ENCODE measurements around the gene ANTXR1. TPM values are rescaled to one million over a fixed set of nuclear protein-coding genes. Genes with fewer than 3 reads are reported as not detected.

Gene ANTXR1
- total and polyA plus RNA-seq, 7 experiments from 2014 or later: 0.18 TPM; not detected in 6

DNA sequence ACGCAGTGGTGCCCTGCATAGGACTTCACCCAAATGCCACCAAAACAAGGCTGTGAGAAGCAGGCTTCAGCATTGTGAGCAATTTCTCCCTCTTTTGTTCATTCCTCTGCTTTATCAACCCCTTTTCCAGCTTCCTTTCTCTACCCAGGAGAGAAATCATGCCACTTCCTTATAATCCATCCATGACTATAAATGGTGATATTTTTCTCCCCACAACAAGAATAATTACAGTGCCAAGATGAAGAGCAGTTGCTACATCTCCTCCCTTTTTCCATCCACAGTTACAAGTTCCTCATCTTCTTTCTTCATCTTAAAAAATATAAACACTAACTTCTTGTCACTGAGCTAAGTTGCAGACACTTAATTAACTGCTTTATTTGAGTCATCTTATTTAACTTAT lies 167.2 kb downstream of the ANTXR1 start:
- POLR2A ChIA-PET: no interaction called here
- H3K36me3 ChIP-seq (ENCODE audit: control insufficient read depth in 2 of 3, insufficient read depth in 3 of 3, low read length in 3 of 3): no peaks in the 10 kb centered on the region
- H3K9me3 Mint-ChIP-seq: peaks cover 0 to 2% (median 0%) of the 10 kb centered on the region in 11 donors
- H3K27ac ChIP-seq (ENCODE audit: low read depth, low read length): no peak overlapping the region
- peaks cover 11 to 24% (median 16%) of the 10 kb centered on the region in 5 donors for H3K27me3 Mint-ChIP-seq
- no peaks in the 10 kb centered on the region for H3K9me3 ChIP-seq (ENCODE audit: control insufficient read depth in 2 of 3, low read length in 3 of 3)
- H3K36me3 Mint-ChIP-seq: no peaks in the 10 kb centered on the region
- no peak overlapping the region for H3K4me3 Mint-ChIP-seq
- no peak overlapping the region for H3K27ac Mint-ChIP-seq
- peaks cover 3 to 7% (median 5%) of the 10 kb centered on the region in 7 donors for H3K4me1 Mint-ChIP-seq
- intact Hi-C loops (cut with micrococcal nuclease): no loop called here
- H3K4me1 ChIP-seq (ENCODE audit: control insufficient read depth in 2 of 2, insufficient read depth in 2 of 2, low read length in 2 of 2): no peaks in the 10 kb centered on the region
- CTCF ChIA-PET: no interaction called here
- no peak for ATAC-seq
- no peak for DNase-seq
- H3K4me3 ChIP-seq (ENCODE audit: low read length): no peak overlapping the region
- no peaks in the 10 kb centered on the region for H3K27me3 ChIP-seq (ENCODE audit: control insufficient read depth in 2 of 2, insufficient read depth in 2 of 2, low read length in 2 of 2)

DNA sequence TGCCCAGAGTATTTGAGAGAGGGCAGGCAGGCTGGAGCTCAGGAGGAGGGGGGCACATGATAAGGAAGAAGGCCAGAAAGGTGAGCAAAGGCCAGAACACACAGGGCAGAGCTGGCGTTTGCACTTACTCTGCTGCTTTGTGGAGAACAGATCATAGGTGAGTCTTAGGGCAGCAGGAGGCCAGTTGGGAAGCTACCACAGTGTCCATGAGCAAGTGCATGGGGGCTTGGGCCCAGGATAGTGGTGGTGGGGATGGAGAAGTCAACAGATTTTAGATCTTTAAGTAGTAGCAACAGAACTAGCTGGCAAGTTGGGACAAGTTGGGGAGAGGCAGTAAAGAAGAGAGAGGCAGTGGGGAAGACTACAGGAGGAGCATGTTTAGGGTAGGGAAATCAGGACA lies 168.0 kb downstream of the ANTXR1 start:
- Histone ChIP-seq H3K27me3 (ENCODE audit: control insufficient read depth in 2 of 2, insufficient read depth in 2 of 2, low read length in 2 of 2) (no peaks in the 10 kb centered on the region), H3K36me3 (ENCODE audit: control insufficient read depth in 2 of 3, insufficient read depth in 3 of 3, low read length in 3 of 3) (no peaks in the 10 kb centered on the region), H3K4me1 (ENCODE audit: control insufficient read depth in 2 of 2, insufficient read depth in 2 of 2, low read length in 2 of 2) (no peaks in the 10 kb centered on the region), H3K4me3 (ENCODE audit: low read length) (no peak overlapping the region), H3K9me3 (ENCODE audit: control insufficient read depth in 2 of 3, low read length in 3 of 3) (no peaks in the 10 kb centered on the region), H3K27ac (ENCODE audit: low read depth, low read length) (no peak overlapping the region)
- Mint-ChIP-seq H3K4me1 (peaks cover 3 to 7% (median 5%) of the 10 kb centered on the region in 7 donors), H3K27ac (no peak overlapping the region), H3K27me3 (peaks cover 11 to 22% (median 15%) of the 10 kb centered on the region in 5 donors), H3K36me3 (no peaks in the 10 kb centered on the region), H3K4me3 (no peak overlapping the region), H3K9me3 (peaks cover 0 to 2% (median 0%) of the 10 kb centered on the region in 11 donors)
- intact Hi-C loops (cut with micrococcal nuclease): no loop called here
- CTCF ChIA-PET: no interaction called here
- ATAC-seq (no peak), DNase-seq (no peak)
- POLR2A ChIA-PET: no interaction called here

DNA sequence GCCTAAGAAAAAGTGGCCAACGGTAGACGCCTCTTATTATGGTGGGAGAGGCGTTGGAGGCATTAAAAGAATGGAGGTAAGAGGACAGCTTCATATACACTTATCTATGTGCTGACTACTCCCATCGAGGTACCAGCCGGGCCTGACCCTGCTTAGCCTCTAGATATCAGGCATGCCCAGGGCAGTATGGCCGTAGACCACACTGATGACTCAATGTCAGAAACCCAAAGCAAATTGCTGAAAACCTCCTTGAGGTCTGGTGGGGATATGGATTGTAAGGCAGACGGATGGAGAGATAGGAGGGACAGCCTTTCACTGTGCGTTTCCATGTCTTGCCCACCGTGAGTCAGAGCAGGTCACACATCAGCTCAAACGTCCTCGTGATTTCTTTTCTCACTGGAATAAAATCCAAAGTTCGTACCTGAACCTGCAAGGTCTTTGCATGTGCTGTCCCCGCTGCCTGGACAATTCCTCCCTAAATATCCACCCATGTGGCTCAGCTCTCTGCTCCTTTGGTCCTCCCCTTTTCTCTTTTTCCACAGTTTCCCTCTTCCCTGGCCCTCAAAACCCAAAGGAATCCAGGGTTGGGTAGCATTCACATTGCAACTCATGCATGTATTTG lies 168.9 kb downstream of the ANTXR1 start:
- H3K27me3 Mint-ChIP-seq: peaks cover 9 to 19% (median 16%) of the 10 kb centered on the region in 5 donors
- H3K4me3 Mint-ChIP-seq: no peak overlapping the region
- H3K9me3 ChIP-seq (ENCODE audit: control insufficient read depth in 2 of 3, low read length in 3 of 3): no peaks in the 10 kb centered on the region
- ChIA-PET POLR2A (no interaction called here), CTCF (no interaction called here)
- H3K36me3 ChIP-seq (ENCODE audit: control insufficient read depth in 2 of 3, insufficient read depth in 3 of 3, low read length in 3 of 3): no peaks in the 10 kb centered on the region
- no peaks in the 10 kb centered on the region for H3K27me3 ChIP-seq (ENCODE audit: control insufficient read depth in 2 of 2, insufficient read depth in 2 of 2, low read length in 2 of 2)
- peaks cover 3 to 7% (median 5%) of the 10 kb centered on the region in 7 donors for H3K4me1 Mint-ChIP-seq
- no peaks in the 10 kb centered on the region for H3K36me3 Mint-ChIP-seq
- ATAC-seq: no peak
- H3K27ac Mint-ChIP-seq: no peak overlapping the region
- H3K4me1 ChIP-seq (ENCODE audit: control insufficient read depth in 2 of 2, insufficient read depth in 2 of 2, low read length in 2 of 2): no peaks in the 10 kb centered on the region
- H3K9me3 Mint-ChIP-seq: peaks cover 0 to 2% (median 0%) of the 10 kb centered on the region in 11 donors
- H3K27ac ChIP-seq (ENCODE audit: low read depth, low read length): no peak overlapping the region
- H3K4me3 ChIP-seq (ENCODE audit: low read length): no peak overlapping the region
- intact Hi-C loops (cut with micrococcal nuclease): no loop called here
- DNase-seq: no peak

- CTCF ChIA-PET: no interaction called here
Measured at GRCh38 chr2:69183659-69184058, 170.7 kb downstream of the ANTXR1 start.

GRCh38 chr2:69184224-69184623 lies 171.2 kb downstream of the ANTXR1 start:
- Mint-ChIP-seq H3K27ac (no peak overlapping the region), H3K4me3 (no peak overlapping the region), H3K9me3 (no peaks in the 10 kb centered on the region), H3K4me1 (no peaks in the 10 kb centered on the region), H3K27me3 (peaks cover 0 to 25% (median 7%) of the 10 kb centered on the region in 5 donors), H3K36me3 (no peaks in the 10 kb centered on the region)
- no peak overlapping the region for H3K27ac ChIP-seq (ENCODE audit: low read depth, low read length)
- ChIA-PET CTCF (no interaction called here), POLR2A (no interaction called here)
- no peaks in the 10 kb centered on the region for H3K4me1 ChIP-seq (ENCODE audit: control insufficient read depth in 2 of 2, insufficient read depth in 2 of 2, low read length in 2 of 2)
- H3K4me3 ChIP-seq (ENCODE audit: low read length): no peak overlapping the region
- no peak for ATAC-seq
- no peaks in the 10 kb centered on the region for H3K27me3 ChIP-seq (ENCODE audit: control insufficient read depth in 2 of 2, insufficient read depth in 2 of 2, low read length in 2 of 2)
- H3K36me3 ChIP-seq (ENCODE audit: control insufficient read depth in 2 of 3, insufficient read depth in 3 of 3, low read length in 3 of 3): no peaks in the 10 kb centered on the region
- H3K9me3 ChIP-seq (ENCODE audit: control insufficient read depth in 2 of 3, low read length in 3 of 3): no peaks in the 10 kb centered on the region
- no peak for DNase-seq
- intact Hi-C loops (cut with micrococcal nuclease): no loop called here

More at GRCh38 chr2:69183659-69184058, 170.7 kb downstream of the ANTXR1 start:
- intact Hi-C loops (cut with micrococcal nuclease): no loop called here
- Histone ChIP-seq H3K27me3 (ENCODE audit: control insufficient read depth in 2 of 2, insufficient read depth in 2 of 2, low read length in 2 of 2) (no peaks in the 10 kb centered on the region), H3K4me3 (ENCODE audit: low read length) (no peak overlapping the region), H3K4me1 (ENCODE audit: control insufficient read depth in 2 of 2, insufficient read depth in 2 of 2, low read length in 2 of 2) (no peaks in the 10 kb centered on the region), H3K27ac (ENCODE audit: low read depth, low read length) (no peak overlapping the region), H3K9me3 (ENCODE audit: control insufficient read depth in 2 of 3, low read length in 3 of 3) (no peaks in the 10 kb centered on the region), H3K36me3 (ENCODE audit: control insufficient read depth in 2 of 3, insufficient read depth in 3 of 3, low read length in 3 of 3) (no peaks in the 10 kb centered on the region)
- Mint-ChIP-seq H3K9me3 (no peaks in the 10 kb centered on the region), H3K4me1 (no peaks in the 10 kb centered on the region), H3K36me3 (no peaks in the 10 kb centered on the region), H3K27me3 (peaks cover 0 to 21% (median 7%) of the 10 kb centered on the region in 5 donors), H3K27ac (no peak overlapping the region), H3K4me3 (no peak overlapping the region)
- DNase-seq: no peak
- POLR2A ChIA-PET: no interaction called here
- no peak for ATAC-seq

GRCh38 chr2:69185807-69186206 lies 172.8 kb downstream of the ANTXR1 start:
- Mint-ChIP-seq H3K27ac (no peak overlapping the region), H3K9me3 (no peaks in the 10 kb centered on the region), H3K36me3 (no peaks in the 10 kb centered on the region), H3K4me3 (no peak overlapping the region), H3K27me3 (peaks cover 0 to 30% (median 11%) of the 10 kb centered on the region in 5 donors), H3K4me1 (no peaks in the 10 kb centered on the region)
- Histone ChIP-seq H3K36me3 (ENCODE audit: control insufficient read depth in 2 of 3, insufficient read depth in 3 of 3, low read length in 3 of 3) (no peaks in the 10 kb centered on the region), H3K27me3 (ENCODE audit: control insufficient read depth in 2 of 2, insufficient read depth in 2 of 2, low read length in 2 of 2) (no peaks in the 10 kb centered on the region), H3K27ac (ENCODE audit: low read depth, low read length) (no peak overlapping the region), H3K4me3 (ENCODE audit: low read length) (no peak overlapping the region), H3K9me3 (ENCODE audit: control insufficient read depth in 2 of 3, low read length in 3 of 3) (no peaks in the 10 kb centered on the region), H3K4me1 (ENCODE audit: control insufficient read depth in 2 of 2, insufficient read depth in 2 of 2, low read length in 2 of 2) (no peaks in the 10 kb centered on the region)
- ATAC-seq (no peak), DNase-seq (no peak)
- ChIA-PET CTCF (interaction anchor here (0.5 kb wide), 1 partner anchor 50 kb away, joined by 3 read pairs; no protein-coding TSS in a partner anchor), POLR2A (no interaction called here)
- intact Hi-C loops (cut with micrococcal nuclease): no loop called here

DNA sequence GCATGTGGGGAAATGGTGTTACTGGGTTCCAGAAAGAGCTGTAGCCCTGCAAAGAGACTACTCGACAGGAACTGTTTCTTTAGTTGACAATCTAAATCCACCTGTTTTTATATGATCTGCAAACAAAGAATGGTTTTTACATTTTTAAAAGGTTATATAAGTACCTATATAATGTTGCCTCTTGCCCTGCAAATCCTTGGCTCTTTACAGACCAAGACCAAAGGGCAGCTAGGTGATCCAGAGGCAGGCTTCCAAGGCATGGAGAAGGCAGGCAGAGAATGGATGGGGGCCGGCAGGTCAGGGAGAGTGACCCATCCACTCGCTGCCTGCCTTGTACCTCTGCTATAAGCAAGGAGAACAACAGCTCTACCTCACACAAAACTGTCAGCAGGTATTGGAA lies 173.6 kb downstream of the ANTXR1 start:
- Histone ChIP-seq H3K4me1 (ENCODE audit: control insufficient read depth in 2 of 2, insufficient read depth in 2 of 2, low read length in 2 of 2) (no peaks in the 10 kb centered on the region), H3K9me3 (ENCODE audit: control insufficient read depth in 2 of 3, low read length in 3 of 3) (no peaks in the 10 kb centered on the region), H3K27ac (ENCODE audit: low read depth, low read length) (no peak overlapping the region), H3K27me3 (ENCODE audit: control insufficient read depth in 2 of 2, insufficient read depth in 2 of 2, low read length in 2 of 2) (no peaks in the 10 kb centered on the region), H3K36me3 (ENCODE audit: control insufficient read depth in 2 of 3, insufficient read depth in 3 of 3, low read length in 3 of 3) (no peaks in the 10 kb centered on the region), H3K4me3 (ENCODE audit: low read length) (no peak overlapping the region)
- POLR2A ChIA-PET: no interaction called here
- no peak overlapping the region for H3K27ac Mint-ChIP-seq
- H3K27me3 Mint-ChIP-seq: peaks cover 0 to 29% (median 16%) of the 10 kb centered on the region in 5 donors
- H3K36me3 Mint-ChIP-seq: no peaks in the 10 kb centered on the region
- H3K4me1 Mint-ChIP-seq: no peaks in the 10 kb centered on the region
- intact Hi-C loops (cut with micrococcal nuclease): no loop called here
- H3K4me3 Mint-ChIP-seq: no peak overlapping the region
- H3K9me3 Mint-ChIP-seq: no peaks in the 10 kb centered on the region
- ATAC-seq (no peak), DNase-seq (no peak)
- CTCF ChIA-PET: no interaction called here

Data from naive thymus-derived CD4-positive, alpha-beta T cell (primary cell).